A549 (cell line): ENCODE data around the gene ANXA6.

Experiments used
- CBX2 ChIP-seq: fragments of 200-600 bp; sonication (generic); IDR thresholded peaks from 2 replicates; pipeline ENCODE4 v1.6.1; 2016; ENCODE audit warnings: low read depth, mild to moderate bottlenecking, borderline replicate concordance
- CTCF ChIP-seq: fragments of >200 bp; sonication (Bioruptor Twin); formaldehyde crosslinking; IDR thresholded peaks from 3 replicates; pipeline ENCODE4 v1.5.1; 2016
- ESRRA ChIP-seq: fragments of 150-350 bp; IDR thresholded peaks from 2 replicates; pipeline ENCODE4 v1.6.1; 2014; ENCODE audit warnings: mild to moderate bottlenecking, low read length, borderline replicate concordance
- MAFK ChIP-seq: fragments of 450-650 bp; IDR thresholded peaks from 2 replicates; pipeline ENCODE4 v1.6.1; 2014; ENCODE audit not compliant: partially characterized antibody
- MAX ChIP-seq: IDR thresholded peaks from 2 replicates; pipeline ENCODE4 v1.6.1; 2012
- POLR2A ChIP-seq: IDR thresholded peaks from 2 replicates; pipeline ENCODE4 v1.6.1; 2012; ENCODE audit warnings: mild to moderate bottlenecking, low read length
- POLR2AphosphoS2 ChIP-seq: conservative IDR thresholded peaks from 2 replicates; pipeline ENCODE4 v1.6.1; 2012; ENCODE audit warnings: low read length, improper control_type of control experiment, inconsistent platforms
- REST ChIP-seq: fragments of 200-600 bp; sonication (generic); IDR thresholded peaks from 2 replicates; pipeline ENCODE4 v1.6.1; 2016; ENCODE audit warnings: antibody characterized with exemption, mild to moderate bottlenecking, moderate library complexity
- USF2 ChIP-seq: fragments of 450-650 bp; IDR thresholded peaks from 2 replicates; pipeline ENCODE4 v1.6.1; 2014; ENCODE audit warnings: antibody characterized with exemption

- no peak for TF ChIP-seq CTCF
- TF ChIP-seq MAFK = no peak
- TF ChIP-seq REST = no peak
- TF ChIP-seq CBX2 = no peak
- no peak for TF ChIP-seq MAX
- no peak for TF ChIP-seq POLR2A
- no peak for TF ChIP-seq USF2
- no peak for TF ChIP-seq ESRRA
- TF ChIP-seq POLR2AphosphoS2 = no peak
These were observed 56.4 kb downstream of the ANXA6 start for GRCh38 chr5:151101151-151101550.
